ENCODE results near the gene KANK2. TPM values are rescaled to one million over a fixed set of nuclear protein-coding genes. Genes with fewer than 3 reads are reported as not detected.

KANK2 gene
- total and polyA plus RNA-seq, 2 of the 13 experiments (the other 11 are each of a cell fraction or from before 2014, with no cell fraction given), result 5.7 to 12.9 TPM

- peak; percentile 80; the same call in 1 of the 2 replicates for TF ChIP-seq SNAI1 (CRISPR knock-in tag; IDR thresholded peaks at IDR 0.05; ENCODE audit: borderline replicate concordance)
- TF ChIP-seq ZBTB40 (IDR thresholded peaks at IDR 0.05), result no peak
- no peak for TF ChIP-seq ZBTB40 (CRISPR knock-in tag; IDR thresholded peaks at IDR 0.05)
- 0 out of 2 replicates have a peak, but pooled peaks have one; percentile 10 for TF ChIP-seq REPIN1 (CRISPR knock-in tag; IDR thresholded peaks at IDR 0.05; ENCODE audit: borderline replicate concordance, low read depth)
- no peak for TF ChIP-seq ZSCAN30 (CRISPR knock-in tag; IDR thresholded peaks at IDR 0.05)
- no peak for TF ChIP-seq KDM5A (IDR thresholded peaks at IDR 0.05; ENCODE audit: borderline replicate concordance, low read length)
- no peak for TF ChIP-seq ZBTB20 (CRISPR knock-in tag; IDR thresholded peaks at IDR 0.05; ENCODE audit: borderline replicate concordance, low read depth)
- peak; percentile 95 for TF ChIP-seq AGO2 (optimal IDR thresholded peaks at IDR 0.05; ENCODE audit: low read depth, low read length)
- no peak for TF ChIP-seq ZNF646 (CRISPR knock-in tag; IDR thresholded peaks at IDR 0.05)
- no peak for TF ChIP-seq SRF (IDR thresholded peaks at IDR 0.05; ENCODE audit: low read depth, low read length)
- TF ChIP-seq BCL6 (CRISPR knock-in tag; IDR thresholded peaks at IDR 0.05), result 0 out of 2 replicates have a peak, but pooled peaks have one; percentile 37
- no peak for TF ChIP-seq E2F2 (CRISPR knock-in tag; IDR thresholded peaks at IDR 0.05; ENCODE audit: borderline replicate concordance)
Observed at GRCh38 chr19:11142528-11143171, 54.7 kb downstream of the KANK2 start (continued).

All from HepG2 (cell line).